WTC11 (cell line): ENCODE data around the gene APPBP2. TPM values are rescaled to one million over a fixed set of nuclear protein-coding genes. Genes with fewer than 3 reads are reported as not detected.

ENCODE experiments used
- ATAC-seq: fragments of 200-7000 bp; cut with Tn5 transposase; 2 replicates; pipeline ENCODE4 v1.10.0; 2021; ENCODE audit warnings: mild to moderate bottlenecking, moderate library complexity
- CTCF ChIA-PET: fragments of 300-600 bp; sonication (Branson Sonifier 250); formaldehyde crosslinking; loops from one replicate; lab custom pipeline; 2021; ENCODE audit warnings: antibody characterized with exemption; lab: Charles Lee
- POLR2A ChIA-PET: fragments of 350-600 bp; sonication (Branson Sonifier 250); formaldehyde crosslinking; loops from one replicate; lab custom pipeline; 2021; ENCODE audit warnings: antibody characterized with exemption; lab: Charles Lee
- DNase-seq: peaks from one replicate; pipeline ENCODE4 v3.0.0; 2021; ENCODE audit warnings: low spot score
- H3K27ac Mint-ChIP-seq: 2 replicates; pipeline ENCODE4 v1.8.0; 2021; ENCODE audit warnings: mixed read lengths
- H3K27me3 Mint-ChIP-seq: 2 replicates; pipeline ENCODE4 v1.8.0; 2021; ENCODE audit warnings: low read depth, mild to moderate bottlenecking, moderate library complexity, mixed read lengths
- H3K36me3 Mint-ChIP-seq: 2 replicates; pipeline ENCODE4 v1.8.0; 2021; ENCODE audit warnings: mixed read lengths
- H3K4me1 Mint-ChIP-seq: 2 replicates; pipeline ENCODE4 v1.8.0; 2022; ENCODE audit warnings: mixed read lengths
- H3K4me3 Mint-ChIP-seq: 2 replicates; pipeline ENCODE4 v1.8.0; 2021; ENCODE audit warnings: mild to moderate bottlenecking, moderate library complexity, mixed read lengths
- H3K9me3 Mint-ChIP-seq: 2 replicates; pipeline ENCODE4 v1.8.0; 2021; ENCODE audit warnings: mixed read lengths
- CBFB ChIP-seq: sonication (generic); formaldehyde crosslinking; IDR thresholded peaks from 2 replicates; pipeline ENCODE4 v1.8.1; 2022; ENCODE audit warnings: mild to moderate bottlenecking, low read depth, missing genetic modification reagents
- CREM ChIP-seq: sonication (generic); formaldehyde crosslinking; IDR thresholded peaks from 2 replicates; pipeline ENCODE4 v1.8.1; 2022; ENCODE audit warnings: mild to moderate bottlenecking, missing genetic modification reagents, moderate library complexity
- EMX1 ChIP-seq: fragments of 250-450 bp; sonication (Bioruptor Pico); IDR thresholded peaks from 2 replicates; pipeline ENCODE4 v1.8.0; 2021; ENCODE audit warnings: mild to moderate bottlenecking
- ETV6 ChIP-seq: sonication (generic); formaldehyde crosslinking; IDR thresholded peaks from 2 replicates; pipeline ENCODE4 v1.8.1; 2022; ENCODE audit warnings: mild to moderate bottlenecking, missing genetic modification reagents
- FOXP1 ChIP-seq: sonication (generic); formaldehyde crosslinking; IDR thresholded peaks from 2 replicates; pipeline ENCODE4 v1.8.0; 2022; ENCODE audit warnings: missing genetic modification reagents, mild to moderate bottlenecking, moderate library complexity, borderline replicate concordance
- JAZF1 ChIP-seq: fragments of 250-450 bp; sonication (Bioruptor Pico); IDR thresholded peaks from 2 replicates; pipeline ENCODE4 v1.9.0; 2021; ENCODE audit warnings: moderate library complexity, mild to moderate bottlenecking, inconsistent platforms
- OVOL2 ChIP-seq: fragments of 250-450 bp; sonication (Bioruptor Pico); IDR thresholded peaks from 2 replicates; pipeline ENCODE4 v1.9.0; 2021; ENCODE audit warnings: mild to moderate bottlenecking, borderline replicate concordance
- PRRX2 ChIP-seq: fragments of 250-450 bp; sonication (Bioruptor Pico); IDR thresholded peaks from 2 replicates; pipeline ENCODE4 v1.8.0; 2021; ENCODE audit warnings: mild to moderate bottlenecking
- RORB ChIP-seq: fragments of 250-450 bp; sonication (Bioruptor Pico); IDR thresholded peaks from 2 replicates; pipeline ENCODE4 v1.9.0; 2021; ENCODE audit warnings: mild to moderate bottlenecking
- TEAD1 ChIP-seq: sonication (generic); formaldehyde crosslinking; IDR thresholded peaks from 2 replicates; pipeline ENCODE4 v1.8.0; 2022; ENCODE audit warnings: mild to moderate bottlenecking, missing genetic modification reagents
- TP53 ChIP-seq: sonication (generic); formaldehyde crosslinking; IDR thresholded peaks from 2 replicates; pipeline ENCODE4 v1.8.1; 2023; ENCODE audit warnings: mild to moderate bottlenecking, missing genetic modification reagents
- ZNF263 ChIP-seq: sonication (generic); formaldehyde crosslinking; IDR thresholded peaks from 2 replicates; pipeline ENCODE4 v1.8.1; 2022; ENCODE audit warnings: low read depth, mild to moderate bottlenecking, moderate library complexity, missing genetic modification reagents
- ZNF396 ChIP-seq: fragments of 250-450 bp; sonication (Bioruptor Pico); IDR thresholded peaks from 2 replicates; pipeline ENCODE4 v1.8.0; 2021; ENCODE audit warnings: mild to moderate bottlenecking, moderate library complexity, borderline replicate concordance
- total RNA-seq: library from RNA; stranded (reverse); gene quantifications from 3 replicates; pipeline ENCODE4 v1.2.3, GENCODE V29; 2021
- TF ChIP-seq, protein P1 (sequence below): sonication (generic); formaldehyde crosslinking; IDR thresholded peaks from 2 replicates; pipeline ENCODE4 v1.8.0; 2022; ENCODE audit warnings: mild to moderate bottlenecking, missing genetic modification reagents
- TF ChIP-seq, protein P2 (sequence below): sonication (generic); formaldehyde crosslinking; IDR thresholded peaks from 2 replicates; pipeline ENCODE4 v1.8.1; 2023; ENCODE audit warnings: mild to moderate bottlenecking, missing genetic modification reagents, moderate library complexity
- TF ChIP-seq, protein P3 (sequence below): sonication (generic); formaldehyde crosslinking; IDR thresholded peaks from 2 replicates; pipeline ENCODE4 v1.8.1; 2023; ENCODE audit warnings: mild to moderate bottlenecking, moderate library complexity, missing genetic modification reagents
- TF ChIP-seq, protein P4 (sequence below): fragments of 250-450 bp; sonication (Bioruptor Pico); IDR thresholded peaks from 2 replicates; pipeline ENCODE4 v1.9.0; 2021; ENCODE audit warnings: moderate library complexity, mild to moderate bottlenecking, inconsistent platforms, borderline replicate concordance
- TF ChIP-seq, protein P5 (sequence below): fragments of 250-450 bp; sonication (Bioruptor Pico); IDR thresholded peaks from 2 replicates; pipeline ENCODE4 v1.9.0; 2021; ENCODE audit warnings: mild to moderate bottlenecking
- TF ChIP-seq, protein P6 (sequence below): sonication (generic); formaldehyde crosslinking; IDR thresholded peaks from 2 replicates; pipeline ENCODE4 v1.8.1; 2022; ENCODE audit warnings: mild to moderate bottlenecking, moderate library complexity, missing genetic modification reagents
- TF ChIP-seq, protein P7 (sequence below): sonication (generic); formaldehyde crosslinking; IDR thresholded peaks from 2 replicates; pipeline ENCODE4 v1.8.1; 2022; ENCODE audit warnings: low read depth, missing genetic modification reagents, borderline replicate concordance
- TF ChIP-seq, protein P8 (sequence below): fragments of 250-450 bp; sonication (Bioruptor Pico); IDR thresholded peaks from 2 replicates; pipeline ENCODE4 v1.9.0; 2021; ENCODE audit warnings: mild to moderate bottlenecking, borderline replicate concordance
- TF ChIP-seq, protein P9 (sequence below): sonication (generic); formaldehyde crosslinking; IDR thresholded peaks from 2 replicates; pipeline ENCODE4 v1.8.1; 2022; ENCODE audit warnings: mild to moderate bottlenecking, missing genetic modification reagents, moderate library complexity, borderline replicate concordance

APPBP2 gene
- total RNA-seq, 1 experiment from 2014 or later = 15.3 TPM

DNA sequence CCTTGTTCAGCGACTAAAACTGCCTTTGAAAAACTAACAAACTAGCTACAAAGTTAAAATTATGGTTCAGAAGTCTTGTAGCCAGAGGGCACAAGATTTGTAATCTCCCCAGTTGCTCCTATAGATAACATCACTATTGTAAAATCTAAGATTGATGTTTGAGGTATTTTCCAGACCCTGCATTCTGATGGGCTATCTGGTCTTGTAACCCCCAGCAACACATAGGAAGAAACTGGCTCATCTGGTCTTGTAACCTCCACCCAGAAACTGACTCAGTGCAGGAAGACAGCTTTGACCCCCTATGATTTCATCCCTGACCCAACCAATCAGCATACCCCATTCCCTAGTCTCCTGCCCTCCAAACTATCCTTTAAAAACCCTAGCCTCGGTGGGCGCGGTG, 116.0 kb downstream of the APPBP2 start:
- TF ChIP-seq, protein P1, sequence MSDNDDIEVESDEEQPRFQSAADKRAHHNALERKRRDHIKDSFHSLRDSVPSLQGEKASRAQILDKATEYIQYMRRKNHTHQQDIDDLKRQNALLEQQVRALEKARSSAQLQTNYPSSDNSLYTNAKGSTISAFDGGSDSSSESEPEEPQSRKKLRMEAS (CRISPR knock-in tag) = no peak
- TF ChIP-seq, protein P2, sequence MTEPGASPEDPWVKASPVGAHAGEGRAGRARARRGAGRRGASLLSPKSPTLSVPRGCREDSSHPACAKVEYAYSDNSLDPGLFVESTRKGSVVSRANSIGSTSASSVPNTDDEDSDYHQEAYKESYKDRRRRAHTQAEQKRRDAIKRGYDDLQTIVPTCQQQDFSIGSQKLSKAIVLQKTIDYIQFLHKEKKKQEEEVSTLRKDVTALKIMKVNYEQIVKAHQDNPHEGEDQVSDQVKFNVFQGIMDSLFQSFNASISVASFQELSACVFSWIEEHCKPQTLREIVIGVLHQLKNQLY = no peak
- TF ChIP-seq TP53 (CRISPR knock-in tag) = no peak
- TF ChIP-seq CBFB = no peak
- TF ChIP-seq CREM (CRISPR knock-in tag) = no peak
- TF ChIP-seq, protein P3, sequence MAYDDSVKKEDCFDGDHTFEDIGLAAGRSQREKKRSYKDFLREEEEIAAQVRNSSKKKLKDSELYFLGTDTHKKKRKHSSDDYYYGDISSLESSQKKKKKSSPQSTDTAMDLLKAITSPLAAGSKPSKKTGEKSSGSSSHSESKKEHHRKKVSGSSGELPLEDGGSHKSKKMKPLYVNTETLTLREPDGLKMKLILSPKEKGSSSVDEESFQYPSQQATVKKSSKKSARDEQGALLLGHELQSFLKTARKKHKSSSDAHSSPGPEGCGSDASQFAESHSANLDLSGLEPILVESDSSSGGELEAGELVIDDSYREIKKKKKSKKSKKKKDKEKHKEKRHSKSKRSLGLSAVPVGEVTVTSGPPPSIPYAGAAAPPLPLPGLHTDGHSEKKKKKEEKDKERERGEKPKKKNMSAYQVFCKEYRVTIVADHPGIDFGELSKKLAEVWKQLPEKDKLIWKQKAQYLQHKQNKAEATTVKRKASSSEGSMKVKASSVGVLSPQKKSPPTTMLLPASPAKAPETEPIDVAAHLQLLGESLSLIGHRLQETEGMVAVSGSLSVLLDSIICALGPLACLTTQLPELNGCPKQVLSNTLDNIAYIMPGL (CRISPR knock-in tag) = no peak
- no peak for TF ChIP-seq ZNF396 (CRISPR knock-in tag)
- TF ChIP-seq JAZF1 = no peak
- TF ChIP-seq EMX1 = no peak
- TF ChIP-seq, protein P4, sequence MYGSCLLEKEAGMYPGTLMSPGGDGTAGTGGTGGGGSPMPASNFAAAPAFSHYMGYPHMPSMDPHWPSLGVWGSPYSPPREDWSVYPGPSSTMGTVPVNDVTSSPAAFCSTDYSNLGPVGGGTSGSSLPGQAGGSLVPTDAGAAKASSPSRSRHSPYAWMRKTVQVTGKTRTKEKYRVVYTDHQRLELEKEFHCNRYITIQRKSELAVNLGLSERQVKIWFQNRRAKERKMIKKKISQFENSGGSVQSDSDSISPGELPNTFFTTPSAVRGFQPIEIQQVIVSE (CRISPR knock-in tag) = no peak
- TF ChIP-seq, protein P5, sequence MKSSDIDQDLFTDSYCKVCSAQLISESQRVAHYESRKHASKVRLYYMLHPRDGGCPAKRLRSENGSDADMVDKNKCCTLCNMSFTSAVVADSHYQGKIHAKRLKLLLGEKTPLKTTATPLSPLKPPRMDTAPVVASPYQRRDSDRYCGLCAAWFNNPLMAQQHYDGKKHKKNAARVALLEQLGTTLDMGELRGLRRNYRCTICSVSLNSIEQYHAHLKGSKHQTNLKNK (CRISPR knock-in tag) = no peak
- TF ChIP-seq, protein P6, sequence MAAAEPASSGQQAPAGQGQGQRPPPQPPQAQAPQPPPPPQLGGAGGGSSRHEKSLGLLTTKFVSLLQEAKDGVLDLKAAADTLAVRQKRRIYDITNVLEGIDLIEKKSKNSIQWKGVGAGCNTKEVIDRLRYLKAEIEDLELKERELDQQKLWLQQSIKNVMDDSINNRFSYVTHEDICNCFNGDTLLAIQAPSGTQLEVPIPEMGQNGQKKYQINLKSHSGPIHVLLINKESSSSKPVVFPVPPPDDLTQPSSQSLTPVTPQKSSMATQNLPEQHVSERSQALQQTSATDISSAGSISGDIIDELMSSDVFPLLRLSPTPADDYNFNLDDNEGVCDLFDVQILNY (CRISPR knock-in tag) = no peak
- TF ChIP-seq, all 79 proteins: peak for 0
- no peaks in the 10 kb centered on the region; the same call in 1 of the 2 replicates for H3K27me3 Mint-ChIP-seq
- no peak for DNase-seq
- POLR2A ChIA-PET = no interaction called here
- ATAC-seq = no peak
- CTCF ChIA-PET = no interaction called here
- H3K4me1 Mint-ChIP-seq = no peaks in the 10 kb centered on the region
- H3K4me3 Mint-ChIP-seq = no peak overlapping the region
- H3K36me3 Mint-ChIP-seq = peaks cover 15% of the 10 kb centered on the region; the same call in 1 of the 2 replicates
- no peak overlapping the region for H3K27ac Mint-ChIP-seq
- peaks cover 32% of the 10 kb centered on the region for H3K9me3 Mint-ChIP-seq

DNA sequence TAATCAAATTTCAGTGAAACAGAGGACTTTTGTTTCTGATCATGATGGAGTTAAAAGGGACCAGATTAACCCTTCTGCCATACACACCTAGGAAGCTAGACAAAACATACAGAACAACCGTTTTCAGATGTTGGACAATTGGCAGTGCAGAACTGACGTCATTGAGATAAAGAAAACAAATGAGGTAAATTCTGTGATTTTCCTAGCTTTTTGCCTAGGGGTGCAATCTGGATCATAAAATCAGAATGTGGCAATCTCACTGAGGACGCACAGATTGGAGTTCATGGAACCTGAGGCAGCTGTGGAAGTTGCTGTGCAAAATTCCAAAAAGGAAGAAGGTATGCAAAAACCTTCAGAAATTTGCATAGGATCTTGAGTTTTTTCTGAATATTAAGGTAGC, 119.2 kb downstream of the APPBP2 start:
- ATAC-seq = no peak
- CTCF ChIA-PET = no interaction called here
- H3K36me3 Mint-ChIP-seq = peaks cover 15% of the 10 kb centered on the region; the same call in 1 of the 2 replicates
- TF ChIP-seq FOXP1 (CRISPR knock-in tag) (no peak), PRRX2 (CRISPR knock-in tag) (no peak), EMX1 (no peak), TP53 (CRISPR knock-in tag) (no peak), ETV6 (CRISPR knock-in tag) (no peak), ZNF263 (CRISPR knock-in tag) (no peak), CREM (CRISPR knock-in tag) (no peak), TEAD1 (CRISPR knock-in tag) (no peak), RORB (no peak), CBFB (no peak), OVOL2 (CRISPR knock-in tag) (no peak)
- TF ChIP-seq, protein P7, sequence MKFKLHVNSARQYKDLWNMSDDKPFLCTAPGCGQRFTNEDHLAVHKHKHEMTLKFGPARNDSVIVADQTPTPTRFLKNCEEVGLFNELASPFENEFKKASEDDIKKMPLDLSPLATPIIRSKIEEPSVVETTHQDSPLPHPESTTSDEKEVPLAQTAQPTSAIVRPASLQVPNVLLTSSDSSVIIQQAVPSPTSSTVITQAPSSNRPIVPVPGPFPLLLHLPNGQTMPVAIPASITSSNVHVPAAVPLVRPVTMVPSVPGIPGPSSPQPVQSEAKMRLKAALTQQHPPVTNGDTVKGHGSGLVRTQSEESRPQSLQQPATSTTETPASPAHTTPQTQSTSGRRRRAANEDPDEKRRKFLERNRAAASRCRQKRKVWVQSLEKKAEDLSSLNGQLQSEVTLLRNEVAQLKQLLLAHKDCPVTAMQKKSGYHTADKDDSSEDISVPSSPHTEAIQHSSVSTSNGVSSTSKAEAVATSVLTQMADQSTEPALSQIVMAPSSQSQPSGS (CRISPR knock-in tag) = no peak
- TF ChIP-seq, protein P8, sequence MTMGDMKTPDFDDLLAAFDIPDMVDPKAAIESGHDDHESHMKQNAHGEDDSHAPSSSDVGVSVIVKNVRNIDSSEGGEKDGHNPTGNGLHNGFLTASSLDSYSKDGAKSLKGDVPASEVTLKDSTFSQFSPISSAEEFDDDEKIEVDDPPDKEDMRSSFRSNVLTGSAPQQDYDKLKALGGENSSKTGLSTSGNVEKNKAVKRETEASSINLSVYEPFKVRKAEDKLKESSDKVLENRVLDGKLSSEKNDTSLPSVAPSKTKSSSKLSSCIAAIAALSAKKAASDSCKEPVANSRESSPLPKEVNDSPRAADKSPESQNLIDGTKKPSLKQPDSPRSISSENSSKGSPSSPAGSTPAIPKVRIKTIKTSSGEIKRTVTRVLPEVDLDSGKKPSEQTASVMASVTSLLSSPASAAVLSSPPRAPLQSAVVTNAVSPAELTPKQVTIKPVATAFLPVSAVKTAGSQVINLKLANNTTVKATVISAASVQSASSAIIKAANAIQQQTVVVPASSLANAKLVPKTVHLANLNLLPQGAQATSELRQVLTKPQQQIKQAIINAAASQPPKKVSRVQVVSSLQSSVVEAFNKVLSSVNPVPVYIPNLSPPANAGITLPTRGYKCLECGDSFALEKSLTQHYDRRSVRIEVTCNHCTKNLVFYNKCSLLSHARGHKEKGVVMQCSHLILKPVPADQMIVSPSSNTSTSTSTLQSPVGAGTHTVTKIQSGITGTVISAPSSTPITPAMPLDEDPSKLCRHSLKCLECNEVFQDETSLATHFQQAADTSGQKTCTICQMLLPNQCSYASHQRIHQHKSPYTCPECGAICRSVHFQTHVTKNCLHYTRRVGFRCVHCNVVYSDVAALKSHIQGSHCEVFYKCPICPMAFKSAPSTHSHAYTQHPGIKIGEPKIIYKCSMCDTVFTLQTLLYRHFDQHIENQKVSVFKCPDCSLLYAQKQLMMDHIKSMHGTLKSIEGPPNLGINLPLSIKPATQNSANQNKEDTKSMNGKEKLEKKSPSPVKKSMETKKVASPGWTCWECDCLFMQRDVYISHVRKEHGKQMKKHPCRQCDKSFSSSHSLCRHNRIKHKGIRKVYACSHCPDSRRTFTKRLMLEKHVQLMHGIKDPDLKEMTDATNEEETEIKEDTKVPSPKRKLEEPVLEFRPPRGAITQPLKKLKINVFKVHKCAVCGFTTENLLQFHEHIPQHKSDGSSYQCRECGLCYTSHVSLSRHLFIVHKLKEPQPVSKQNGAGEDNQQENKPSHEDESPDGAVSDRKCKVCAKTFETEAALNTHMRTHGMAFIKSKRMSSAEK (CRISPR knock-in tag) = no peak
- TF ChIP-seq, protein P9, sequence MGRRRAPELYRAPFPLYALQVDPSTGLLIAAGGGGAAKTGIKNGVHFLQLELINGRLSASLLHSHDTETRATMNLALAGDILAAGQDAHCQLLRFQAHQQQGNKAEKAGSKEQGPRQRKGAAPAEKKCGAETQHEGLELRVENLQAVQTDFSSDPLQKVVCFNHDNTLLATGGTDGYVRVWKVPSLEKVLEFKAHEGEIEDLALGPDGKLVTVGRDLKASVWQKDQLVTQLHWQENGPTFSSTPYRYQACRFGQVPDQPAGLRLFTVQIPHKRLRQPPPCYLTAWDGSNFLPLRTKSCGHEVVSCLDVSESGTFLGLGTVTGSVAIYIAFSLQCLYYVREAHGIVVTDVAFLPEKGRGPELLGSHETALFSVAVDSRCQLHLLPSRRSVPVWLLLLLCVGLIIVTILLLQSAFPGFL (CRISPR knock-in tag) = no peak

More for the DNA sequence above, 119.2 kb downstream of the APPBP2 start:
- DNase-seq = no peak
- no peak overlapping the region for H3K4me3 Mint-ChIP-seq
- no peaks in the 10 kb centered on the region; the same call in 1 of the 2 replicates for H3K27me3 Mint-ChIP-seq
- H3K4me1 Mint-ChIP-seq = 0 out of 2 replicates have a peak, but pooled peaks cover 2% of the 10 kb centered on the region
- POLR2A ChIA-PET = interaction anchor here (0.6 kb wide), 1 partner anchor 11 kb away, joined by 4 read pairs; no protein-coding TSS in a partner anchor
- no peak overlapping the region for H3K27ac Mint-ChIP-seq
- H3K9me3 Mint-ChIP-seq = peaks cover 32% of the 10 kb centered on the region
